PC-3 (cell line): ENCODE results near the gene FARP1.

Experiments
- CTCF ChIP-seq: fragments of 300-600 bp; sonication (generic); conservative IDR thresholded peaks from 2 replicates; pipeline ENCODE4 v1.5.1; 2017; ENCODE audit warnings: antibody characterized with exemption, low read depth, mild to moderate bottlenecking, low read length
- EZH2phosphoT487 ChIP-seq: fragments of 300-600 bp; sonication (generic); IDR thresholded peaks from 2 replicates; pipeline ENCODE4 v1.6.1; 2018; ENCODE audit warnings: mild to moderate bottlenecking, antibody characterized with exemption, low read length, borderline replicate concordance

DNA sequence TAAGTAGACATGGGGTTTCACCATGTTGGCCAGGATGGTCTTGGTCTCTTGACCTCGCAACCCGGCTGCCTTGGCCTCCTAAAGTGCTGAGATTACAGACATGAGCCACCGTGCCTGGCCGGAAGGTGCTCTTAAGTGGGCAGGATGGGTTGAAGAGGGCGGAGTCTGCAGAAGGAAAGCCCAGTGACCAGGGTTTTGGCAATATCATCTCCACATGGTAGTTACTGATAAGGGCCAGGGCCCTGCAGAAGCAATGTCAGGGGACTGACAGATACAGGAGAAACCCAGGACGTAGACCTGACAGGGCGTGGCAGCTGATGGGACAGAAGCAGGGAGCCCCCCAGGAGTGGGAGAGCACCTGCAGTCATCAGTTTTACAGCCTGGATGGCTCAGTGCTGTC, 79.9 kb downstream of the FARP1 start:
- TF ChIP-seq CTCF (no peak), EZH2phosphoT487 (no peak)
